Transverse colon (tissue), 4 donors: ENCODE results near the gene PDZD7. TPM values are rescaled to one million over a fixed set of nuclear protein-coding genes. Genes with fewer than 3 reads are reported as not detected.

Experiments used
- DNase-seq: peaks from one replicate; pipeline ENCODE4 v3.0.0-alpha.2; 2019
- H3K27ac ChIP-seq, 4 donors: fragments of 200-600 bp; sonication (generic); 2 replicates each; pipeline ENCODE4 v1.5.1; 2016 to 2018; ENCODE audit warnings: inconsistent platforms in 4 of 4
- H3K27me3 ChIP-seq: fragments of 200-600 bp; sonication (generic); 2 replicates; pipeline ENCODE4 v1.5.1; 2017; ENCODE audit warnings: inconsistent platforms
- H3K36me3 ChIP-seq, 4 donors: fragments of 200-600 bp; sonication (generic); 2 replicates each; pipeline ENCODE4 v1.5.1; 2017 to 2019; ENCODE audit warnings: inconsistent platforms in 4 of 4
- H3K4me1 ChIP-seq, 4 donors: fragments of 200-600 bp; sonication (generic); 2 replicates each; pipeline ENCODE4 v1.5.1; 2017 to 2020; ENCODE audit warnings: inconsistent platforms in 4 of 4
- H3K4me3 ChIP-seq, 4 donors: fragments of 200-600 bp; sonication (generic); 1 replicate in 1 of 4; 2 replicates in 3 of 4; pipeline versions ENCODE4 v1.5.1 to v1.6.1; 2017 to 2019; ENCODE audit warnings: inconsistent platforms in 4 of 4
- H3K9me3 ChIP-seq, 2 donors: fragments of 200-600 bp; sonication (generic); 2 replicates each; pipeline ENCODE4 v1.5.1; 2017 to 2019; ENCODE audit warnings: inconsistent platforms in 2 of 2
- CTCF ChIP-seq, 5 experiments: fragments of 200-600 bp in 3 of 5; fragments of 450-650 bp in 2 of 5; sonication (generic) in 3 of 5; IDR thresholded peaks; 1 replicate in 2 of 5; 2 replicates in 3 of 5; pipeline ENCODE4 v1.5.1; 2016 to 2017; ENCODE audit warnings: antibody characterized with exemption in 5 of 5, inconsistent platforms in 3 of 5, mild to moderate bottlenecking in 2 of 5, moderate library complexity in 1 of 5
- EP300 ChIP-seq: sonication (generic); formaldehyde crosslinking; IDR thresholded peaks from one replicate; pipeline ENCODE4 v1.6.1; 2017; ENCODE audit warnings: antibody characterized with exemption, low read depth
- POLR2A ChIP-seq: fragments of 450-650 bp; IDR thresholded peaks from one replicate; pipeline ENCODE4 v1.6.1; 2016; ENCODE audit warnings: antibody characterized with exemption, mild to moderate bottlenecking, moderate library complexity
- POLR2AphosphoS5 ChIP-seq, 3 donors: sonication (generic); formaldehyde crosslinking; IDR thresholded peaks; one replicate each; pipeline ENCODE4 v1.6.1; 2016; ENCODE audit warnings: antibody characterized with exemption in 3 of 3
- WGBS, 2 donors: methylation state at CpG; one replicate each; pipeline ENCODE4 v1.1.5; 2018; ENCODE audit warnings: low coverage in 1 of 2; 5-methylcytosine and 5-hydroxymethylcytosine counted together
- in situ Hi-C, 4 donors: fragments of 200-750 bp; cut with MboI; loops; one replicate each; pipeline versions ENCODE4 v1.15.0 to v1.15.1; 2017; ENCODE audit warnings: low sequenced_read_pairs in 3 of 4, low pct_ligation_motif_present in 1 of 4, low pct_unique_long_range_greater_than_20kb in 1 of 4
- intact Hi-C: fragments of 100-400 bp; cut with DNase I; formaldehyde crosslinking; loops from one replicate; pipeline ENCODE4 v1.15.1; 2023; ENCODE audit warnings: low total_unique reads
- total RNA-seq, 4 donors: library from RNA; depleted of rRNA; stranded (reverse); fragments of >200 nt; gene quantifications; one replicate each; pipeline ENCODE4 v1.1.0, GENCODE V29; 2016

The PDZD7 gene
- total RNA-seq, 4 donors from 2014 or later = 0.27 to 2.0 (median 0.64) TPM; not detected in 1

- Histone ChIP-seq H3K27me3 (no peaks in the 10 kb centered on the region), H3K9me3 (no peaks in the 10 kb centered on the region), H3K4me3 (peak overlapping the region; percentile 46 to 77 (median 67)), H3K27ac (peak overlapping the region; percentile 94 to 98 (median 97)), H3K4me1 (peaks cover 14 to 49% (median 44%) of the 10 kb centered on the region in 4 donors), H3K36me3 (peaks cover 0 to 8% (median 0%) of the 10 kb centered on the region in 4 donors)
- 1% methylated on average over 48 of the region's 83 CpGs; no CpG with 5 or more reads in 1 of the 2 donors for WGBS, 2 donors
- in situ Hi-C loops = no loop called here
- TF ChIP-seq POLR2A (peak; percentile 76), POLR2AphosphoS5 (IDR thresholded peaks at IDR 0.05) (peak; percentile 64 to 88 (median 88)), EP300 (no peak), CTCF (IDR thresholded peaks at IDR 0.05) (peak; percentile 96 to 99 (median 98))
- peak; percentile 84 for DNase-seq
- intact Hi-C loops = no loop called here
Measured at GRCh38 chr10:100998991-100999741, 31.8 kb downstream of the PDZD7 start.

GRCh38 chr10:100998183-100998990 is 32.5 kb downstream of the PDZD7 start:
- 3 to 4% methylated on average over 6 to 25 of the region's 25 CpGs for WGBS, 2 donors
- in situ Hi-C loops (no loop called here), intact Hi-C loops (no loop called here)
- Histone ChIP-seq H3K4me3 (peak overlapping the region; percentile 46 to 77 (median 67)), H3K36me3 (peaks cover 0 to under 1% (median under 1%) of the 10 kb centered on the region in 4 donors), H3K27me3 (no peaks in the 10 kb centered on the region), H3K4me1 (peaks cover 14 to 49% (median 44%) of the 10 kb centered on the region in 4 donors), H3K9me3 (no peaks in the 10 kb centered on the region), H3K27ac (peak overlapping the region; percentile 94 to 98 (median 97))
- no peak for TF ChIP-seq EP300
- TF ChIP-seq POLR2AphosphoS5 (IDR thresholded peaks at IDR 0.05) = peak in 1 of 3 donors; percentile 5
- peak; percentile 90 for DNase-seq

GRCh38 chr10:100997360-100998182 is 33.4 kb downstream of the PDZD7 start:
- H3K36me3 ChIP-seq = peaks cover 0 to 6% (median 0%) of the 10 kb centered on the region in 4 donors
- peaks cover 14 to 48% (median 43%) of the 10 kb centered on the region in 4 donors for H3K4me1 ChIP-seq
- peak; percentile 88 for DNase-seq
- in situ Hi-C loops = no loop called here
- H3K27ac ChIP-seq = peak overlapping the region; percentile 94 to 98 (median 97)
- no peaks in the 10 kb centered on the region for H3K9me3 ChIP-seq
- H3K27me3 ChIP-seq = no peaks in the 10 kb centered on the region
- TF ChIP-seq POLR2AphosphoS5 (IDR thresholded peaks at IDR 0.05) (peak; percentile 18 to 72 (median 49)), CTCF (IDR thresholded peaks at IDR 0.05) (peak; percentile 90 to 98 (median 93)), EP300 (no peak), POLR2A (peak; percentile 70)
- H3K4me3 ChIP-seq = peak overlapping the region; percentile 46 to 77 (median 67)
- 0% methylated on average over 5 to 34 of the region's 66 CpGs for WGBS, 2 donors
- intact Hi-C loops = no loop called here

- H3K4me3 ChIP-seq = peak overlapping the region; percentile 46 to 77 (median 67)
- intact Hi-C loops (no loop called here), in situ Hi-C loops (no loop called here)
- H3K4me1 ChIP-seq = peaks cover 10 to 44% (median 35%) of the 10 kb centered on the region in 4 donors
- 5% methylated on average over 32 of the region's 46 CpGs; no CpG with 5 or more reads in 1 of the 2 donors for WGBS, 2 donors
- TF ChIP-seq CTCF (IDR thresholded peaks at IDR 0.05) (no peak), POLR2A (no peak), EP300 (no peak), POLR2AphosphoS5 (IDR thresholded peaks at IDR 0.05) (no peak)
- H3K27me3 ChIP-seq = no peaks in the 10 kb centered on the region
- peaks cover 0 to 6% (median 0%) of the 10 kb centered on the region in 4 donors for H3K36me3 ChIP-seq
- peak; percentile 55 for DNase-seq
- H3K9me3 ChIP-seq = no peaks in the 10 kb centered on the region
- H3K27ac ChIP-seq = peak overlapping the region; percentile 94 to 98 (median 97)
Measured at GRCh38 chr10:100996678-100997359, 34.1 kb downstream of the PDZD7 start.
